ENCODE measurements around the gene INSR. TPM values are rescaled to one million over a fixed set of nuclear protein-coding genes. Genes with fewer than 3 reads are reported as not detected.

INSR gene
- total RNA-seq, 4 donors from 2014 or later = 150 to 420 (median 196) TPM

GRCh38 chr19:7142771-7143170, 151.4 kb downstream of the INSR start:
- DNase-seq (ENCODE audit: low spot score in 2 of 2) = no peak
- 96 to 98% methylated on average over 22 of the region's 22 CpGs for WGBS, 2 donors
- no peak for TF ChIP-seq EP300 (IDR thresholded peaks at IDR 0.05)
- TF ChIP-seq POLR2A (IDR thresholded peaks at IDR 0.05) = no peak
- TF ChIP-seq, protein P1, sequence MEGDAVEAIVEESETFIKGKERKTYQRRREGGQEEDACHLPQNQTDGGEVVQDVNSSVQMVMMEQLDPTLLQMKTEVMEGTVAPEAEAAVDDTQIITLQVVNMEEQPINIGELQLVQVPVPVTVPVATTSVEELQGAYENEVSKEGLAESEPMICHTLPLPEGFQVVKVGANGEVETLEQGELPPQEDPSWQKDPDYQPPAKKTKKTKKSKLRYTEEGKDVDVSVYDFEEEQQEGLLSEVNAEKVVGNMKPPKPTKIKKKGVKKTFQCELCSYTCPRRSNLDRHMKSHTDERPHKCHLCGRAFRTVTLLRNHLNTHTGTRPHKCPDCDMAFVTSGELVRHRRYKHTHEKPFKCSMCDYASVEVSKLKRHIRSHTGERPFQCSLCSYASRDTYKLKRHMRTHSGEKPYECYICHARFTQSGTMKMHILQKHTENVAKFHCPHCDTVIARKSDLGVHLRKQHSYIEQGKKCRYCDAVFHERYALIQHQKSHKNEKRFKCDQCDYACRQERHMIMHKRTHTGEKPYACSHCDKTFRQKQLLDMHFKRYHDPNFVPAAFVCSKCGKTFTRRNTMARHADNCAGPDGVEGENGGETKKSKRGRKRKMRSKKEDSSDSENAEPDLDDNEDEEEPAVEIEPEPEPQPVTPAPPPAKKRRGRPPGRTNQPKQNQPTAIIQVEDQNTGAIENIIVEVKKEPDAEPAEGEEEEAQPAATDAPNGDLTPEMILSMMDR (IDR thresholded peaks at IDR 0.05) = no peak
- peaks cover 5 to 77% (median 13%) of the 10 kb centered on the region in 3 donors for H3K36me3 ChIP-seq
- no peak overlapping the region for H3K4me3 ChIP-seq
- H3K27me3 ChIP-seq = no peaks in the 10 kb centered on the region
- H3K27ac ChIP-seq = no peak overlapping the region
- H3K4me1 ChIP-seq = no peaks in the 10 kb centered on the region
- H3K9me3 ChIP-seq = peaks cover 0 to 10% (median 3%) of the 10 kb centered on the region in 4 donors

GRCh38 chr19:7140137-7140536, 154.1 kb downstream of the INSR start:
- H3K27me3 ChIP-seq = no peaks in the 10 kb centered on the region
- 90% methylated on average over 2 of the region's 2 CpGs for WGBS, 2 donors
- DNase-seq (ENCODE audit: low spot score in 2 of 2) = no peak
- TF ChIP-seq EP300 (IDR thresholded peaks at IDR 0.05) = no peak
- TF ChIP-seq POLR2A (IDR thresholded peaks at IDR 0.05) = no peak
- TF ChIP-seq, protein P1 (IDR thresholded peaks at IDR 0.05) = no peak
- H3K4me3 ChIP-seq = no peak overlapping the region
- peaks cover 5 to 82% (median 13%) of the 10 kb centered on the region in 3 donors for H3K36me3 ChIP-seq
- no peak overlapping the region for H3K27ac ChIP-seq
- no peaks in the 10 kb centered on the region for H3K9me3 ChIP-seq
- no peaks in the 10 kb centered on the region for H3K4me1 ChIP-seq

DNA sequence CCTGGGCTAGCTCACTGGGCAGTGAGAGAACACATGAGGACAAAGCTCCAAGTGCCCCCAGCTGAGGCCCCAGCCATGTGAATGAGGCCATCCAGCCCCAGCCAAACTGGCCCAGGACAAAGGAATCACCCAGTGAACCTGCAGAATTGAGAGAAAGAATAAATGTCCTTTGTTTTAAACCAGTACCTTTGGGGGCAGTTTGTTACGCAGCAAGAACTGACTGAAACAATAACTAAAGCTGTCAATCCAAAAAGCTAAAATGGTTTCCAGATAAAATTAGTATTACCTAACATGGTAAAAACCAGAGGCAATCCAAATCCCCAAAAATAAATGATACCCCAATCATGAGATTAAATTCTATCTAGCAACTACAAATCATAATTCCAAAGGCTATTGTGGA, 155.1 kb downstream of the INSR start:
- WGBS, 2 donors = 94 to 97% methylated on average over 1 of the region's 1 CpG
- TF ChIP-seq EP300 (IDR thresholded peaks at IDR 0.05) (no peak), POLR2A (IDR thresholded peaks at IDR 0.05) (no peak)
- TF ChIP-seq, protein P1 (IDR thresholded peaks at IDR 0.05) = no peak
- peaks cover 5 to 83% (median 13%) of the 10 kb centered on the region in 3 donors for H3K36me3 ChIP-seq

GRCh38 chr19:7138402-7138801, 155.8 kb downstream of the INSR start:
- Histone ChIP-seq H3K4me3 (no peak overlapping the region), H3K9me3 (no peaks in the 10 kb centered on the region), H3K27me3 (no peaks in the 10 kb centered on the region), H3K4me1 (no peaks in the 10 kb centered on the region), H3K36me3 (peaks cover 5 to 83% (median 13%) of the 10 kb centered on the region in 3 donors), H3K27ac (no peak overlapping the region)
- WGBS, 2 donors = 94 to 100% methylated on average over 1 of the region's 1 CpG
- DNase-seq (ENCODE audit: low spot score in 2 of 2) = no peak
- no peak for TF ChIP-seq EP300 (IDR thresholded peaks at IDR 0.05)
- TF ChIP-seq, protein P1 (IDR thresholded peaks at IDR 0.05) = no peak
- no peak for TF ChIP-seq POLR2A (IDR thresholded peaks at IDR 0.05)

More for the DNA sequence above, 155.1 kb downstream of the INSR start:
- DNase-seq (ENCODE audit: low spot score in 2 of 2) = no peak
- H3K4me3 ChIP-seq = no peak overlapping the region
- no peak overlapping the region for H3K27ac ChIP-seq
- no peaks in the 10 kb centered on the region for H3K9me3 ChIP-seq
- no peaks in the 10 kb centered on the region for H3K27me3 ChIP-seq
- H3K4me1 ChIP-seq = no peaks in the 10 kb centered on the region

DNA sequence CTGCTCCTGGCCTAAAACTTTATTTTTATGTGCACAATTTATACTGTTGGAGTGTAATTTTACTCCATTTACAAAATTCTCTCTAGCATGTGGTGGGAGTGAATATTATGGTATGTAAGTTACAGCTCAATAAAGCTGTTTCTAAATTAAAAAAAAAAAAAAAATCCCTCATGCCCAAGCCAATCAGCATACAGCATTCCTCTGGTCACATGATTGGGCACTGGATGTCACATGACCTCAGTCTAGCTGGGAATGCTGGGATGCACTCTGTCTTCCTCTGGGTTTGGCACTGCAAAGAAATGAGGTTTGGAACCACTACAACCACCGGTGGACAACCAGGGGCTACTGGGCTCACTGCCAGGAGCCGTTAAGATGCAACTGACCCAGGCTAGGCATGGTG, 157.1 kb downstream of the INSR start:
- no peak overlapping the region for H3K4me3 ChIP-seq
- H3K36me3 ChIP-seq = peaks cover 5 to 83% (median 13%) of the 10 kb centered on the region in 3 donors
- H3K27me3 ChIP-seq = no peaks in the 10 kb centered on the region
- H3K27ac ChIP-seq = no peak overlapping the region
- no peaks in the 10 kb centered on the region for H3K4me1 ChIP-seq
- 59 to 60% methylated on average over 2 of the region's 2 CpGs for WGBS, 2 donors
- no peak for DNase-seq (ENCODE audit: low spot score in 2 of 2)
- TF ChIP-seq, protein P1 (IDR thresholded peaks at IDR 0.05) = no peak
- TF ChIP-seq EP300 (IDR thresholded peaks at IDR 0.05) (no peak), POLR2A (IDR thresholded peaks at IDR 0.05) (no peak)
- no peaks in the 10 kb centered on the region for H3K9me3 ChIP-seq
